Fibroblast of skin of left biceps (primary cell): ENCODE data around the gene PRR29.
"Not testable (repeated sequence)": the region's sequence is repeated elsewhere in the genome, so short reads cannot be mapped to it uniquely, and the experiment has no call there.

ENCODE experiments used
- DNase-seq, 2 experiments: peaks; one replicate each; pipeline ENCODE4 v3.0.0-alpha.2; 2013; ENCODE audit warnings: low read depth in 2 of 2

The PRR29 gene

DNA sequence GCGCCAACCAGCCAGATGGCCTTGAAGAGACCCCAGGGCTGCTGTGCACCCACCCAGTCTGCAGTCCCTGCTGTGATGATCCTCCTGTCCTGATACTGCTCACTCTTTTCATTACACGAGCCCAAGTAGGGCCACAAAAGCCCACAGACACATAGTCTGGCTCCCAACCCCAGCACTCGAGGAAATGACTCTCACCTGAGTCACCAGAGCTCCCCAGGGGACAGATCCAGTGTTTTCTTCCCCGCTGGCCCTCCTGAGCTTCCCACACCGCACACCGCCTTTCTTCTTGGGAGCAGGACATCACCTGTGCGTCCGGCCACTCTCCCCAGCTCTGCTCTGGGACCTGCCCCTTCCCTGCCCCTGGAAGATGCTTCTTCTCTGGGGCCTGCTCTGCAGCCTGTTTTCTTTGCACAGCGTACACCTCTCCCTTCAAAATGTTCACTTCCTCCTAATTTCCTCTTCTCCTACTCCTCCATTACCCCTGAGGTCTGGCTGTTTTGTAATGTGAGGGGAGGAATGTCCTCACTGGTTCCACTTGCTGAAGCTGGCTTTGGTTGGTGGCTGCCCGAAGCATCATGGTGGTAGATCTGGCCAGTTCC, 23.5 kb upstream of the PRR29 start:
- no peak for DNase-seq

DNA sequence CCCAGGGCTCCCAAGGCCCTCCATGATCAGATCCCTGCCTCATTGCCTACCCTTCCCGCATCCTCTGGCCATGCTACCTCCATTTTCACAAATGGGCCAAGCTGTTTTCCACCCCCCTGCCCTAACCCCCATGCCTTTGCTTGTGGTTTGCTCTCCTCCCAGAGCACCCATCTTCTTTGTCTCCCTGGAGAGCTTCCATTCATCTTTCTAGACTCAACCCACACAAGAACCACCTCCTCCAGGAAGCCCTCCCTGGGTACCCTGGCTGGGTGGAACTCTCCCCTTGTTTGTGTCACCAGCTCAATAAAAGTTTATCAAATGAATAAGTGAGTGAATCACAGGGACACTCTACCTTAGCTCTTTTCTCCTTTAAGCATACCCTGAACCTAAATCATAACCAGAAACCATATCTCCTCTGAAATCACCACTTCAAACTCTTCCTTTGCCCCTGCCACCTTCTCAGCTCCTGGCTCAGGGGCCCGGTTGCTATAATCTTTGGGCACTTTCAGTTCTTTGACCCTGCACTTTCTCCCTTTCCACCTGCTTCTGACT, 22.5 kb upstream of the PRR29 start:
- no peak for DNase-seq

DNA sequence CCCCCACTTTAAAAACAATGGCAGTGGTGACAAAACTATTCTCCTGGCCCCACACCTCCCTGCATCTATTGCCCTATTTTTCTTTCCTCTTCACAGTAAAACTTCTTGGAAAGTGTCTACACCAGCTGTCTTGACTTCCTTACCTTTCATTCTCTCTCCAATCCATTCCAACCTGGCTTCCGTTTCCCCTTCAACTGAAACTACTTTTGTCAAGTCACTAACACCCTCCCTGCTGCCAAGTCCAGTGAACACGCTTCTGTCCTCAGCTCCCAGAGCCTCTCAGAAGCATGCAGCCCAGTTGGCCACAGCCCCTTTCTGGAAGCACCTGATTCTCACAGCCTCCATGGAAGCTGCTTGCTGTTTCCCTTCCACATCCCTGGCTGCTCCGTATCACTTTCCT, 21.4 kb upstream of the PRR29 start:
- DNase-seq, result no peak

DNA sequence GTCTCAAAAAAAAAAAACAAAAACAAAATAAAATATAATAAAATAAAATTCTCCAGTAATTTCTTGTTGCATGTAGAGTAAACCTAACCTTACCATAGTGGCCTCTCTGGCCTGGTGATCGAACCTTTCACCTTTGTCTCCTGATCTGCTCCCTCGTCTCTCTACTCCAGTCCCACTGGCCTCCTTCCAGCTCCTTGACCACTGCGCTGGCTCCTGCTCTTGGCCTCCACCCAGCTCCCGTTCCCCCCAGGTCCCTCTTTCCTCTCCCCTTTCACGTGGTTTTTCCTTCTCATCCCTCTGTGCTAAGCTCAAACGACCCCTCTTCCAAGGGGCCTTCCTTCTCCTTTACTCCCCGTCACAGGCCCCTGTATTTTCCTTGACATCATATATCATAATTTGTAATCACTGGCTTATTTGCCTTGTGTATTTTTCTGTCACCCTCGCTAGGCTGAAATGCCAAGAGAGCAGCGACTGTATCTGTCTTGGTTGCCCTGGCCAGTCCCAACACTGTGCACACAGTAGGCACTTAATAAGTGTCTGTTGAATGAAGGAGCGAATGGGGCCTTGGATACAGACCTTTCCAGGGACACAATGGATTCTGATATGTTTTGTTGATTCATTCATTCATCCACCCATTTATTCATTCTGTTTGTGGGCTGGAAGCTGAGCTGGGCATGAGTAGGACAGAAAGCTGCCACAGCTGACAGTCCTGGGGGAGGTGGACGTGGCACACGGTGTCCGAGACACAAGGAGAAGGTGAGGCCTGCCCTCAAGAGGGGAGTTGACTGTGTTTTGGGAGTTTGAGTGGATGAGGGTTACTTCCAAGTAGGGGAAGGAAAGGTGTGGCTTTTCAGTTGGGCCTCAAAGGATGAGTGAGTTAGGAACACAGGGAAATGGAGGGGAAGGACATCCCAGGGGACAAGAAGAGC, 19.6 kb upstream of the PRR29 start:
- DNase-seq, result no peak

GRCh38 chr17:63982641-63983040, 15.5 kb upstream of the PRR29 start:
- DNase-seq, result not testable (repeated sequence)

GRCh38 chr17:63983320-63983719, 14.8 kb upstream of the PRR29 start:
- DNase-seq, result no peak

DNA sequence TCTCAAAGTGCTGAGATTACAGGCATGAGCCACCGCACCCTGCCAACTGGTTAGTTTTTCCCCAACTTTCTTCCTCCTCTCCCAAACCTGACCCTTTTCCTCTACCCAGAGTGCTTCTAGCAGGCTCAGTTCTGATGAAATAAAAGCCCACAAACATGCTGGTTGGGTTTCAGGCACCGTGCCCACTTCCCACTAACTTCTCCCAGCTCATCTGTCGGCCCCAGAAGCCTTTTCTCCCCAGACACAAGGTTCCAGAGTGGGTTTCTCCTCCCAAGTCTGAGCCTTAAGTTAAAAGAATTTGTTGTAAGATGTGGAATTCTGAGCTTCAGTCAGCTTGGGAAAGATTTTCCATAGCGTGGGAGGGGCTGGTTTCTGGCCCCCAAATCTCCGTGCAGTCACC, 13.9 kb upstream of the PRR29 start:
- DNase-seq, result peak in 1 of 2 experiments; percentile 22

- peak; percentile 57 to 60 for DNase-seq
These were observed 13.3 kb upstream of the PRR29 start for GRCh38 chr17:63984651-63985386.

- DNase-seq, result no peak
These were observed 12.6 kb upstream of the PRR29 start for GRCh38 chr17:63985387-63986140.

DNA sequence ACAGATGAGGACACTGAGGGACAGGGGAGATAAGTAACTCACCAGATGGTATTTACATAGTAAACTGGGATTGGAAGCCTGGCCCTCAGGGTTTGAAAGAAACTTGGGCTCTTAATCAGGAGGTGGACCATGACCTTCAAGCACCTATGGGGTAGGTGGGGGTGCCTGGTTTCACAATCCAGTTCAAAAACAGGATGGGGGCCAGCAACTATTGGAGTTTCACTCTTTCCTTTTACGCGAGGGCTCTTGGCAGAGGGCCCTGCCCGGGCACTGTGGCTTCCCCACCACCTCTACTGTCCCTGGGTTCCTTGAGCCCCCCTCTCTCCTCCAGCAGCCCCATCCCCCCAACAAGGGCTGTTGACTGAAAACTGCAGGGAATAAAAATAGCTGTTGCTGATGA, 11.3 kb upstream of the PRR29 start:
- DNase-seq, result no peak

- no peak for DNase-seq
These were observed 10.7 kb upstream of the PRR29 start for GRCh38 chr17:63987221-63988126.

GRCh38 chr17:63988127-63988478, 10.0 kb upstream of the PRR29 start:
- no peak for DNase-seq

GRCh38 chr17:63988741-63989621, 9.2 kb upstream of the PRR29 start:
- no peak for DNase-seq

- no peak for DNase-seq
These were observed 8.4 kb upstream of the PRR29 start for GRCh38 chr17:63989622-63990345.

DNA sequence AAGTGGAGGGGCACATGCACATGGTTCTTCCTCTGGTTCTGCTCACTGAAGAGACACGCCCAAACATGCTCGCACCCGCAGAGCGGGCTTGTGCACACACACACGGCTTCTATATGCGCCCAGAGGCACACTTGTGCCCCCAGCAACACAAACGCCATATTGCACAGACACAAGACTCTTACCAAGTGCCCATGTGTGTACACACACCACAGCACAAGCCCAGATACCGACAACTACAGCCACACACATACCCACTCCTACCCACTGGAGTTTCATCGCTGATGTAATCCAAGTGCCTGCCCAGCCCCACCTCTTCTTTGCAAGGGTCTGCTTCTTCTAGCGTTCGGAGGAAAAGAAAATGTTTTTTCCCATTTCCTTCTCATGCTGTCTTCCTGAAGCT, 6.5 kb upstream of the PRR29 start:
- DNase-seq, result no peak

- DNase-seq, result no peak
These were observed 4.7 kb upstream of the PRR29 start for GRCh38 chr17:63993368-63993985.

DNA sequence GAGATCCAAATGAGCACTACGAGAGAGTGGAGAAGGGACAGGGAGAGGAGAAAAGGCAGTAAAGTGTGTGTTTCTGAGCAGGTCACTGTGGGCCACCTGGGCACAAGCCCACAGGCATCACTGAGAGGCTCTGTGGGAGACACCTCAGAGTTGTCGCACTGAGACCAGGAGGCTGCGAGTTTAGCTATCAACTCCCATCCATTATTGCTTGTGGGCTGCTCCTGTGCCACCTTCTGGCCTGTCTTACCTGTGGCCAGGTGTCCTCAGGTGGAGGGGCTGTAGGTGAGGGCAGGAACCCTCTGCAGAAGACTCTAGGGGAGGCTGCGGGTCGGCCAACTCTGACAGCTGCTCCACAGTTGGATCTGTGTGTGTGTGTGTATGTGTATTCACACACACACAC, 2.5 kb upstream of the PRR29 start:
- DNase-seq, result no peak

- DNase-seq, result no peak
These were observed 1.5 kb upstream of the PRR29 start for GRCh38 chr17:63996430-63997182.
